B cell (primary cell): Measurements from ENCODE around the gene GPR137B.

ENCODE experiments used
- CTCF ChIP-seq: fragments of 200-600 bp; IDR thresholded peaks from one replicate; pipeline ENCODE4 v1.8.0; 2022; ENCODE audit warnings: antibody characterized with exemption, mild to moderate bottlenecking
- EZH2 ChIP-seq: IDR thresholded peaks from 2 replicates; pipeline ENCODE4 v1.6.1; 2012; ENCODE audit warnings: borderline replicate concordance, low read depth, mild to moderate bottlenecking, moderate library complexity, low read length; ENCODE audit not compliant: insufficient read depth, poor library complexity, severe bottlenecking

- no peak for TF ChIP-seq CTCF
- TF ChIP-seq EZH2 = no peak
Measured at GRCh38 chr1:236239092-236239585, 96.8 kb downstream of the GPR137B start.
